Skeletal muscle satellite cell (primary cell): ENCODE measurements around the gene ANKRD7.

Experiments used
- H3K27me3 ChIP-seq: 2 replicates; pipeline ENCODE4 v1.7.0; 2013; ENCODE audit warnings: low read length; ENCODE audit not compliant: control insufficient read depth, insufficient read depth
- H3K36me3 ChIP-seq: 2 replicates; pipeline ENCODE4 v1.7.0; 2013; ENCODE audit warnings: mild to moderate bottlenecking, control low read depth, low read length; ENCODE audit not compliant: insufficient read depth
- H3K4me1 ChIP-seq: 2 replicates; pipeline ENCODE4 v1.7.0; 2013; ENCODE audit warnings: low read length; ENCODE audit not compliant: control insufficient read depth, insufficient read depth
- H3K4me2 ChIP-seq: 2 replicates; pipeline ENCODE4 v1.7.0; 2013; ENCODE audit warnings: mild to moderate bottlenecking, low read length
- H3K4me3 ChIP-seq: 2 replicates; pipeline ENCODE4 v1.7.0; 2013; ENCODE audit warnings: low read length
- H3K9ac ChIP-seq: 2 replicates; pipeline ENCODE4 v1.7.0; 2013; ENCODE audit warnings: mild to moderate bottlenecking, low read depth, low read length, moderate library complexity
- H3K9me3 ChIP-seq: replicated peaks from 2 replicates; pipeline ENCODE4 v1.7.0; 2013; ENCODE audit warnings: mild to moderate bottlenecking, control low read depth, low read length

Gene ANKRD7

GRCh38 chr7:118286131-118286530 is 61.6 kb downstream of the ANKRD7 start:
- Histone ChIP-seq H3K4me3 (no peak overlapping the region), H3K36me3 (no peaks in the 10 kb centered on the region), H3K4me2 (no peak overlapping the region), H3K9me3 (no peaks in the 10 kb centered on the region), H3K4me1 (no peaks in the 10 kb centered on the region), H3K9ac (no peak overlapping the region), H3K27me3 (no peaks in the 10 kb centered on the region)

- no peak overlapping the region for H3K4me3 ChIP-seq
- no peaks in the 10 kb centered on the region for H3K27me3 ChIP-seq
- no peak overlapping the region for H3K4me2 ChIP-seq
- H3K9ac ChIP-seq, result no peak overlapping the region
- no peaks in the 10 kb centered on the region for H3K4me1 ChIP-seq
- no peaks in the 10 kb centered on the region for H3K9me3 ChIP-seq
- no peaks in the 10 kb centered on the region for H3K36me3 ChIP-seq
Measured at GRCh38 chr7:118288098-118288497, 63.6 kb downstream of the ANKRD7 start.

GRCh38 chr7:118289476-118289875 is 65.0 kb downstream of the ANKRD7 start:
- H3K4me3 ChIP-seq, result no peak overlapping the region
- H3K27me3 ChIP-seq, result no peaks in the 10 kb centered on the region

More at GRCh38 chr7:118289476-118289875, 65.0 kb downstream of the ANKRD7 start:
- H3K4me1 ChIP-seq, result no peaks in the 10 kb centered on the region
- H3K9ac ChIP-seq, result no peak overlapping the region
- H3K36me3 ChIP-seq, result no peaks in the 10 kb centered on the region
- no peak overlapping the region for H3K4me2 ChIP-seq
- H3K9me3 ChIP-seq, result no peaks in the 10 kb centered on the region
